ENCODE measurements around the gene SLC37A2. TPM values are rescaled to one million over a fixed set of nuclear protein-coding genes. Genes with fewer than 3 reads are reported as not detected.

Gene SLC37A2
- total RNA-seq, 2 donors from 2014 or later, result 1.0 to 1.5 TPM

Other genes starting within 250 kb of the SLC37A2 start
- gene ROBO3, start 197.9 kb upstream of the SLC37A2 start, total RNA-seq, result 10 to 100 TPM; 21.5 to 26.6 TPM
- not detected for gene ROBO4, start 165.4 kb upstream of the SLC37A2 start, total RNA-seq
- not detected for gene HEPN1, start 144.1 kb upstream of the SLC37A2 start, total RNA-seq
- gene HEPACAM, start 127.3 kb upstream of the SLC37A2 start, total RNA-seq, result not detected
- 1 to 10 TPM; 9.1 to 9.9 TPM for gene CCDC15, start 109.1 kb upstream of the SLC37A2 start, total RNA-seq
- gene TMEM218, start 48.3 kb downstream of the SLC37A2 start, total RNA-seq, result 10 to 100 TPM; 14.6 to 18.4 TPM
- gene PKNOX2, start 101.4 kb downstream of the SLC37A2 start, total RNA-seq, result not detected

Data from activated T-cell treated with anti-CD3 and anti-CD28 coated beads, Interleukin-2, amount 50 U/mL, for 72 hours (primary cell).